DLD1 (cell line): ENCODE results near the gene UBTD2.
"Not testable (repeated sequence)": the region's sequence is repeated elsewhere in the genome, so short reads cannot be mapped to it uniquely, and the experiment has no call there.

Experiments used
- in situ Hi-C: cut with HindIII; loops from 2 replicates; pipeline ENCODE4 v1.10.0; 2017; ENCODE audit warnings: low sequenced_read_pairs

The UBTD2 gene

GRCh38 chr5:172252501-172252900 lies 31.1 kb downstream of the UBTD2 start:
- in situ Hi-C loops, result no loop called here

GRCh38 chr5:172251419-172251818 lies 32.1 kb downstream of the UBTD2 start:
- in situ Hi-C loops, result no loop called here

- in situ Hi-C loops, result no loop called here
Measured at GRCh38 chr5:172248637-172249036, 34.9 kb downstream of the UBTD2 start.

- in situ Hi-C loops, result no loop called here
Measured at GRCh38 chr5:172245703-172246125, 37.9 kb downstream of the UBTD2 start.

GRCh38 chr5:172245046-172245445 lies 38.5 kb downstream of the UBTD2 start:
- in situ Hi-C loops, result no loop called here

- in situ Hi-C loops, result no loop called here
Measured at GRCh38 chr5:172243302-172243701, 40.3 kb downstream of the UBTD2 start.

GRCh38 chr5:172238334-172238733 lies 45.2 kb downstream of the UBTD2 start:
- in situ Hi-C loops, result no loop called here

GRCh38 chr5:172235827-172236736 lies 47.5 kb downstream of the UBTD2 start:
- in situ Hi-C loops, result no loop called here

- in situ Hi-C loops, result no loop called here
Measured at GRCh38 chr5:172235132-172235780, 48.3 kb downstream of the UBTD2 start.

- in situ Hi-C loops, result no loop called here
Measured at GRCh38 chr5:172234031-172234430, 49.5 kb downstream of the UBTD2 start.

- in situ Hi-C loops, result no loop called here
Measured at GRCh38 chr5:172229904-172230303, 53.7 kb downstream of the UBTD2 start.

GRCh38 chr5:172224996-172225395 lies 58.6 kb downstream of the UBTD2 start:
- in situ Hi-C loops, result no loop called here

GRCh38 chr5:172223901-172224873 lies 59.4 kb downstream of the UBTD2 start:
- in situ Hi-C loops, result no loop called here

- in situ Hi-C loops, result loop anchor here (10.0 kb wide), 1 partner anchor 116 kb away; no protein-coding TSS in a partner anchor
Measured at GRCh38 chr5:172219296-172219695, 64.3 kb downstream of the UBTD2 start.

- in situ Hi-C loops, result loop anchor here (10.0 kb wide), 1 partner anchor 118 kb away; no protein-coding TSS in a partner anchor
Measured at GRCh38 chr5:172216345-172216744, 67.2 kb downstream of the UBTD2 start.

GRCh38 chr5:172213126-172213525 lies 70.4 kb downstream of the UBTD2 start:
- in situ Hi-C loops, result loop anchor here (10.0 kb wide), 1 partner anchor 122 kb away; no protein-coding TSS in a partner anchor

- in situ Hi-C loops, result loop anchor here (10.0 kb wide), 1 partner anchor 123 kb away; no protein-coding TSS in a partner anchor
Measured at GRCh38 chr5:172211676-172212075, 71.9 kb downstream of the UBTD2 start.

GRCh38 chr5:172209714-172210113 lies 73.8 kb downstream of the UBTD2 start:
- in situ Hi-C loops, result loop anchor here (10.0 kb wide), 1 partner anchor 125 kb away; no protein-coding TSS in a partner anchor

- in situ Hi-C loops, result no loop called here
Measured at GRCh38 chr5:172207511-172207910, 76.1 kb downstream of the UBTD2 start.

- in situ Hi-C loops, result not testable (repeated sequence)
Measured at GRCh38 chr5:172205984-172206383, 77.6 kb downstream of the UBTD2 start.

GRCh38 chr5:172200476-172200875 lies 83.1 kb downstream of the UBTD2 start:
- in situ Hi-C loops, result no loop called here
